NCI-H187 (cell line): Measurements from ENCODE around the gene CD14.
"Not testable (repeated sequence)": the region's sequence is repeated elsewhere in the genome, so short reads cannot be mapped to it uniquely, and the experiment has no call there.

Experiments
- DNase-seq, 2 experiments: peaks; one replicate each; lab custom pipeline; 2025; lab: John Stamatoyannopoulos, UW

Gene CD14

DNA sequence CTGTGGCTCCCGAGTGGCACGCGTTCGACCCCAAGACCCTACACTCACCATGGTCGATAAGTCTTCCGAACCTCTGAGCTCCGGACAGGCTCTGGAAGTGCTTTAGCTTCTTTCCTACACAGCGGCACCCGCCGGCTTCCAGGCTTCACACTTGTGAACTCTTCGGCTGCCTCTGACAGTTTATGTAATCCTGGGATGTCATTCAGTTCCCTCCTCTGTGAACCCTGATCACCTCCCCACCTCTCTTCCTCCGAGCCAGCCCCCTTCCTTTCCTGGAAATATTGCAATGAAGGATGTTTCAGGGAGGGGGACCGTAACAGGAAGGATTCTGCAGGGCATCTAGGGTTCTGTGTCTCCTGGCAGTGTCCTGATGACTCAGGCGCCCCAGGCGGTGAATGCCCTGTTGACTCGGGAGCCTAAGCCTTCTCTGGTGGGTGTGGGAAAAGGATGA, at the start of gene CD14:
Gene CD14, minus strand, starts transcription at position 155 of the 451 bp plus-strand sequence. Its CDS starts 104 bp downstream, at position 51.
- no peak for DNase-seq

DNA sequence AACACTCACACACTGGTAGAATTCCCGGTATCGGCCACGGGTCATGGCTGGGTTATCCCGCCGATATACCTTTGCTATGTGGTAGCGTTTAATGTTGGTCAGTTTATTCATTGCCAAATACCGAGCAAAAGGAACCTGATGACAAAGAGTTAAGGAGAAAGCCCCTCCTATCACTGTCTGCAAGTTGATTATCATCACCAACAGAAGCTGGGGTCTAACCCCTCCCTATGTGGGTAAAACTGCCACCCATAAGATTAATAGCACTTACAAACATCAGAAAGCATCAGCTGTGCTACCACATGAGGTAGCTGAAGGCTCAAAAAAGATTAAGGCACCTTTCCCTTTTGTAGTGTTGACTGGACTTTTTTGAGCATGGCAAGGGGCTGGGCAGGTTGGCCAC, 46.0 kb upstream of the CD14 start:
- no peak for DNase-seq

DNA sequence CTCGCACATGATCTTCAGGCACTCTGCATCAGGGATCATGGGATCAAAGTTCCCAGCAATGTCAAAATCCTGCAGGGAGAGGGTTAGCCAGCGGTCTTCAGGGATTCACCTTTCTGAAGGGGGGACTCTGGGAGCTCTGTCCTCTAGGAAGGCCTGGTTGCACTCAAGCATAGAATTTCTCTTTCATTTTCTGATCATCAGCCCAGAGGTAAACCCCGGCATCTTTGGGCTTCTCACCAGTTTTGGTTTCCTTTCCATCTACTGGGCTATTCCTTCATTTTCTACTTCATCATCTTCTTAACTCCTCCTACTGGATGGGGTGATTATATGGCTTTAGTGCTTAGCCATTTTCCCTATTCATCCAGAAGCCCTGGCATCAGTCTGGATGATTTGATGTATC, 45.0 kb upstream of the CD14 start:
- DNase-seq = no peak

DNA sequence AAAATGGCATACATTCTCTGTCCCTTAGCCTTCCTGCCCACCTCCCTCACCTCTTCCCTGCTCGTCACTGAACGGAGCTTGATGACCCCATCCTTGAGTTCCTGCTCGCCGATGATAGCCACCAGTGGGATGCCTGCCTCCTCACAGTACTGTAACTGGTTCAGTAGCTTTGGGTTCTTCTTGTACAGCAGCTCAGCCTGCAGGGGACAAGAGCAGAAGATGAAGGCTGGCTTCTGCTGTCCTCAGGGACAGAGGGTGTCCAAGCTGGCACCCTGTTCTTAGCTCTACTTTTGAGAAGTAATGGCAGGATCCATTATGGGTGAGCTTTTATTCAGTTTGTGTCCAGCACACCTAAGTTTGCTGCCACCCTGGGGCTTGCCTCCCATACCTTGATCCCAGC, 41.7 kb upstream of the CD14 start:
- DNase-seq = no peak

DNA sequence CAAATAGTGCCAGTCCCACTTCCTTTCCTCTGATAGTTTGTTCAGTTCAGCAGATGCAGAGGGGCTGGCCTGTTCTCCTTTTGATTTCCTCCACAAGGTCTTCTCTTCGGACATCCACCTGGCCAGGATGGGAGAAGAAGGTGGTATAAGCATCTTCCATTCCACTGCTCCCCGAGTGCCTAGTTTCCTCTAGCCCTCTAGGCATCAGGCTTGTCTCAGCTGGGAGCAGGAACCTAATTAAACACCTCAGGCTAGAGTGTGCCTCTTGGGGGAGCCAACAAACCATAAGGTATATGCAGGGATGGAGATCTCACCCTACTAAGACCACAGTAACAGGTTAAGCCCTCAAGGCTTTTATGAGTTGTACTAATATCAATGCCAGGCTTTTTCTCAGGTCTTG, 41.2 kb upstream of the CD14 start:
- no peak for DNase-seq

DNA sequence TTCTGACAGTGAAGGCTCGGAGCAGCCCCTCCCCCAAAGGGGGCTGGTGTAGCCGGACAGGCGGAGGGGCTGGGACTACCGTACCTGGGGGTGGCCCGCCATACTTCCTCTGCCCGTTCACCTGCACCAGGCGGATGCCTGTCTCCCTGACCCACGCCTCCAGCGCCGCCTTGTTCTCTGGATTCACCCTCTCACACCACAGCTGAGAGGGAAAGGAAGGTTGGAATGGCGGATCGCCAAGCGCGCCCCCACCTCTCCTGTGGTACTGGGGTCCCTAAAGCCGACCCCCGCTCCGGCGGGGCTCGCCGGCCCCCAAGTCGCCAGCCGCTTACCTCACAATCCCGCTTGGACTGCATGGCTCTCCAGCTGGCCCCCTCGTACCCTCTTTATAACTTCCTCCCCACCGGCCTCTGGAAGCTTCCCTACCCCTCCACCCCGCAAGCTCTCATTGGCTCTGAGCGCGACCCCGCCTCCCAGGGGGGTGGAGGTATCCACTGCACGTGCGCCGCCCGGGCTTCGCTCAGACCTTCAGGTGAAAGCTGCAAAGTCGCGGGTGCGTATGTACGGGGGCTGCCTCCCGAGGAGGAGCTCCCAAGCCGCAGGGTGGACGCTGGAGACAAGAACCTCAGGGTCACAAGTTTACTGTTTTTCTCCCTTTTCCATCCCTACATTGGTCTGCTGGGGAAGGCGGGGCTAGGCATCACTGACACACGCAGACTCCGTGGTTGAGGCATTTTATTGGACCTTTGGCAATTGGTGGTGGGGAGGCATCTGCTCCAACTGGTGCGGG, 40.4 kb upstream of the CD14 start, which contains the start of gene DND1:
Gene DND1, minus strand, starts transcription at position 390 of the 790 bp plus-strand sequence. Its CDS starts 34 bp downstream, at position 356.
- no peak for DNase-seq

DNA sequence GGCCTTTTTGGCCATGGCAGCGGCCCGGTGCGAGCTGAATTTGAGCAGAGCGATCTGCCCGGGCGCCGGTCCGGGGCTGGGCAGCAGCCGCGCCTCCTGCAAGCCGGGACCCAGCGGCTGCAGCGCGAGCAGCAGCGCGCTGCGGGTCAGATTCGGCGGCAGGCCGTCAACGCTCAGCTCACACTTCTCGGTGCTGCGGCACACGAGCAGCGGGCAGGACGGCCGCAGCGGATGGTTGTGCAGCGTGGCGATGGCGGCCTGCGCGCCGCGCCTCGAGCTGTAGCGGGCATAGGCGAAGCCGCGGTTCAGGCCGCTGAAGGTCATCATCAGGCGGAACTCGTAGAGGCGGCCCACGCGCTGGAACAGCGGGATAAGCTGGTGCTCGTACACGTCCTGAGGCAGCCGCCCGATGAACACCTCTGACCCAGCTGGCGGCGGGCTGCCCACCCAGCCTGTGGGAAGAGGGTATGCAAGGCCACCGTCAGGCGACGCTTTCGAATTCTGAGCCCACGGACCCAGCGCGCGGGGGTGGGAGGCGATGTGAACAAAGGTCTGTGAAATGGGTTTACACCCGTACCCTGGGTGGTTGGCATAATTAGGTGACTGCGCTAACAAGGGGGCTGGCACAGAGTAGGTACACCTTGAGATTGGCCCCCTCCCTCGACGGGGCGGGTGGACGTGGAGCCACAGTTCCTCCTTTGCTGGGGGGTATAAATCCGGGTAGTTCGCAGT, 39.6 kb upstream of the CD14 start:
- DNase-seq = no peak

DNA sequence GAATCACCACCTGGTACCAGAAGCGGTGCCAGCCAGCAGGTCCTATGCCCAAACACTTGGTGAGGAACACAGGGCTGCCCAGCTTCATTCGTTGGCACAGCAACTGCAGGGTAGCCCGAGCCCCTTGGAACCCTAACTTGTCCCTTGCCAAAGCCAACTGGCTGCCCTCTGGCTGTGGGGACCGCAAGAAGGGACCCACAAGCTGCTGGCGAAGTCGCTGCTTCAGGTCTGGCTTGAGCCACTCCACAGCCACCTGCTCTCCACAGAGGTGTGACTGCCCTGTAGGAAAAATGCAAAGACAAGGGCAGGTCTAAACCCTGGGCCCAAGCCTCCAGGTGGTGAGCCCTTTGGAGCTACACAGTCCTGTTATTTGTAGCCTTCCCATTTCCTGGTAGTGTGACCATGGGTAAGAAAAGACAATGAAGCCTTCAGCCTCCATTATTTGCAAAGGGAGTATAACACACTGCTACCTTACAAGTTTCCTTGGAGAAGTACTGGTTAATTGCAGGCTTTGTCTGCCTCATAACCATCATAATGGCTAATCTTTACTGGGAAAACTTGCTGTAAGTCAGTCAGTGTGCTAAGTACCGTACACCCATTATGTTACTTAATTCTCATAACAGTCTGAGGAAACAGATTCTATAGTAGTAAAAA, 38.6 kb upstream of the CD14 start:
- no peak for DNase-seq

DNA sequence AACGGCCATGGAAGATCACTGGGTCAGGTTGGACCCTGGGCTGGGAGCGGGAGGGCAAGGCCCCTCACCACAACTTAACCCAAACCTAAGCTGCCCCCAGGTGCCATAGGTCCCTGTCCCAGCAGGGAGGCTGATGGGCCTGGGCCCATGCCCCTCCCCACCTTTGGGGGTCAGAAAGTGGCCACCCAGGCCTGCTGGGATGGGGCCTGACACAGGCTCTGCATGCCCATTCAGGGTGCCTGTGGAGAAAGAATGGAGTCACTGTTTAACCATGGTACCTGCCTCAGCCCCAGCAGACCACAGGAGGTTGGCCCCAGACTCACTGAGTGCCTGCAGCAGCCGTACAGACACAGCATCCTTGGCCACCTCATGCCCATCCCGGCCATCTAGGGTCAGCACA, 38.1 kb upstream of the CD14 start:
- not testable (repeated sequence) for DNase-seq

DNA sequence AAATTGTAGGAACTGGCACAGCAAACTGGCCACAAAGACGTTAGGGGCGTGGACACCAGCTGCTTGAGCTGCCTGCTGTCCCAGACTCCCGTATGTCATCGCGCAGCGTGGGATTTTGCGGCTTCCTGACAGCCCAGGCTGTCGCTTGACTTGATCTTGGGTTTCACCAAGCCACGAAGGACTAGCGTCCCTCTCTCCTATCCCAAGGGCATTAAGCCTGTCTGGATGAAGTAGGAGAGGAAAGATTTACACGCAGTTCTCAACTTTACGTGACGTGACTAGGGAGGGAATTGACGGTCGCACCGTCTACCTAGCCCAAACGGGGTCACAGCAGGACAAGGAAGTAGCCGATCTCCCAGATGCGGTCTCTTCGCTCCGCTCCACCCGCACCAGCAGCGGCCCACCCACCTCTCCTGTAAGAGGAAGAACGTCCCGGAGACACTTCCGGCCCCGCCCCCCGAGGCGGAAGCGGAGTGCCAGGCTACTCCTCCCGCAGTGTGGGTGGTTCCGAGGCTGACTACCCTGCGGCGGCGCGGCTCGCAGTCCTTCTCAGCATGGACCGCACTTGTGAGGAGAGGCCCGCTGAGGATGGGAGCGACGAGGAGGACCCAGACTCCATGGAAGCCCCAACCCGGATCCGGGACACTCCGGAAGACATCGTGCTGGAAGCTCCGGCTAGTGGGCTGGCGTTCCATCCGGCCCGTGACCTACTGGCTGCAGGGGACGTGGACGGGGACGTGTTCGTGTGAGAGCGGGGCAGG, 31.6 kb upstream of the CD14 start, which contains the start of gene WDR55:
Gene WDR55, plus strand, starts transcription at position 546 of the 761 bp plus-strand sequence. Its CDS starts 9 bp downstream, at position 555.
- peak; percentile 83 to 86 for DNase-seq

DNA sequence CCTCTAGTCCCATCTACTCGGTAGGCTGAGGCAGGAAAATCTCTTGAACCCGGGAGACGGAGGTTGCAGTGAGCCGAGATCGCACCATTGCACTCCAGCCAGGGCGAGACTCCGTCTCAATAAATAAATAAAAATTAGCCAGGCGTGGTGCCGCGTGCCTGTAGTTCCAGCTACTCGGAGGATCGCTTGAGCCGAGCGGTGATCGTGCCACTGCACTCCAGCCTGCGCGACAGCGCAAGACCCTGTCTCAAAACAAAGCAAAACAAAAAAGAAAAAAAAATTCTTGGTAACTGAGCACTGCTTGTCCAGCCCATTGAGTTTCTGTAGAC, 31.0 kb upstream of the CD14 start:
- no peak for DNase-seq

DNA sequence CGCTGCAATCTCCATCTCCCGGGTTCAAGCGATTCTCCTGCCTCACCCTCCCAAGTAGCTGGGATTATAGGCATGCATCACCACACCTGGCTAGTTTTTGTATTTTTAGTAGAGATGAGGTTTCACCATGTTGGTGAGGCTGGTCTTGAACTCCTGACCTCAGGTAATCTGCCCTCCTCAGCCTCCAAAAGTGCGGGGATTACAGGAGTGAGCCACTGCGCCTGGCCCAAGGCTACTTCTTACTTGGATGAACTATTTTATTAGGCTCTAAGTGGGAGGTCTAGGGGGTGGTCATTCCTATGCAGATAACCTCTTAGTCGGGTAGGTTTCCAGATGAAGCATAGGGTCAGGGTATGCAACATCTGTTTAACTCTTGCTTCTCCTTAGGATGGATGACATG, 27.4 kb upstream of the CD14 start:
- DNase-seq = not testable (repeated sequence)

DNA sequence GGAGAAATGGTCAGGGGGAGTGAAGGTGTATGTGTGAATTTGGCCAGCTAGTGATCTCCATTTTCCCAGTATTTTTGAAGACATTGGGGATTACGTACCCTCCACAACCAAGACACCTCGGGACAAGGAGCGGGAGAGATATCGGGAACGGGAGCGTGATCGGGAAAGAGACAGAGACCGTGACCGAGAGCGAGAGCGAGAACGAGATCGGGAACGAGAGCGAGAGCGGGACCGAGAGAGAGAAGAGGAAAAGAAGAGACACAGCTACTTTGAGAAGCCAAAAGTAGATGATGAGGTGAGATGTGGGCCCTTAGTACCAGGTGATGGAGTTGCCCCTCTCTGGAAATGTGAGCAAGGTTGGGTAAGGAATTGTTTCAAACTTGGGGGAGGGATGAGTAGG, 25.9 kb upstream of the CD14 start:
- no peak for DNase-seq

DNA sequence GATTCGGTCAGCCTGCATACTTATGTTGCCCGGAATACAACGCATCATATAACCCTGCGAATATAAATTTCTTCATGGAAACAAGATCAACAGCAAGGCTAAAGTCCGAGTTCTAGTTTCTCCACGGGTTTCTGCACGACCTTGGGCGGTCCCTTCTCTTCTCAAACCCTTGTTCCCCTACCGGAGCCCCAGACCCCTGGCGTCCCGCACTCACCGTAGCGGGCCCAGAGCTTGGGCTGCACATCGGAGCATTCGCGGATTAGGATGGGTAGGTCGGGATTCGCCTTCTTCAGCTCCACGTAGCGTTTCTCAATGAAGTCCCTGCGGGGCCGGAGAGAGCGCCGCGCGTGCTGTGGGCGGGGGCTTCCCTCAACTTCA, 14.1 kb upstream of the CD14 start:
- DNase-seq = no peak

DNA sequence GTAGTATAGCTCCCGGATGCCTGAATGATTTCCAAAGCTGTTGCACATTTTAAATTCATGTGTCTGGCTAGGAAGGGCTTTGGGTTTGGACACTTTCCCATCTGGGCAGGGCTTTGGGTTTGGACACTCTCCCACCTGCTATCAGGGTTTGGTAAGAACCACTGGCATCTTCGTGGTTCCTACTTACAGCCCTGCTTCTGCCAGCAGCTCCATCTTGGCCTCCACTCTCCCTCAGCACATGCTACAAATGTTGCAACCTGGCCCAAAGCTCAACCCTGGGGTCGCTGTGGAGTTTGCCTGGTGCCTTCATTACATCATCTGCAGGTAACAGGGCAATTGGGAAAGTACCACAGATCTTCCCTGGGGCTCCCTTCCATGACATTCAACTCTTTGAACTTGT, 9.7 kb upstream of the CD14 start:
- DNase-seq = no peak

DNA sequence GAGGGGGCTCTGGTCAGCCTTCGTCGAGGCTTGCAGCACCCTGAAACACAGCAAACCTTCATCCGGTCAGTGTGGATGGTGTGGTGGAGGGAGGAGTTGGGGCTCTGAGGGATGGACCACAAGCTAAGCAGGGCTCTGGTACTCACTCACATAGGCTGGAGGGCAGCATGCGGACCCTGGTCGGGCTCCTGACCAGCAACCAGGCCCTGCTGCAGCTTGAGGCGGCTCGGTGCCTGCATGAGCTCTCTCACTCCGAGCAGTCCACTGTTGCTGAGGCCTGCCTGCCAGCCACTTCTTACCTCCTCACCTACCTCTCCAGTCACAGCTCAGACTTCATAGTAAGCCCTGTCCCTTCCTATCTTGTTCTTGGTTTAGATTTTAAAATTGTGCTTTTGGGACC, 8.7 kb upstream of the CD14 start:
- DNase-seq = no peak

DNA sequence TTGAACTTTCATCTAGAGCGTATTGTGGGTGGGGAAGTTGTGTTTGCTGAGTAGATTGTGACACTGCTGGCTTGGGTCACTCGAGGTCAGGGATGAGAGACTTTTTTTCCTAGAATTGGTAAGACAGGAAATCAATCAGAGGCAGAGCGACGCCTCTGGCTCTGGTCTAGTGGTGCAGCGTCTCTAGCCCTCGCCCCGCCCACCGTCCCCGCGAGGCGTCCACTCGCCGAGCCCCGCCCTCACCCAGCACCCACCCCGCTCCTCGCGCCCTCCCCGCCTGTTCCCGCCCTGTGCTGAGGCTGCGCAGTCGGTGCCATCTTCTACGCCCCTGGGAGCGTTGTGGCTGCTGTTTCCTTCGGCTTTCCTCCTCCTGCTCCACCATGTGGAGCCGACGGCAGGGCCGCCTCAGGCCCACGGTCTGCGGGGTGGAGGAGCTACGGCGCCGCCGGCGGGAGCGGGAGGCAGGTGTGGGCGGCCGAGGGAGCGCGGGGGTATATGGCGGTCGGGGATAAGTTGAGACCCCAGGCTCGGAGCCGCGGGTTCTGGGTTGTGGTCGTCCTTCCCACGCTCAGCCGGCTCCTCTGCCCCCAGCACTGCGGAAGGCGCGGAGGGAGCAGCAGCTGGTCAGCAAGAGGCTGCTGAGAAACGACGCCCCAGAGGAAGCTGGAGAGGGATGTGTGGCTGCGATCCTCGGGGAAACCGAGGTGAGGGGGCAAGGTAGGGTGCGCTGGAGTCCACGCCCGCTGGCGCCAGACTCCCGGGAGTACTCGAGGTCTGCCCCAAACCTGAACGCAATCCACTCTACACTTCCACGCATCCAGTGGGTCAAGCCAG, 6.4 kb upstream of the CD14 start, which contains the start of gene TMCO6:
Gene TMCO6, plus strand, starts transcription at position 304 of the 834 bp plus-strand sequence. Its CDS starts 77 bp downstream, at position 381.
- DNase-seq = peak; percentile 82 to 92

DNA sequence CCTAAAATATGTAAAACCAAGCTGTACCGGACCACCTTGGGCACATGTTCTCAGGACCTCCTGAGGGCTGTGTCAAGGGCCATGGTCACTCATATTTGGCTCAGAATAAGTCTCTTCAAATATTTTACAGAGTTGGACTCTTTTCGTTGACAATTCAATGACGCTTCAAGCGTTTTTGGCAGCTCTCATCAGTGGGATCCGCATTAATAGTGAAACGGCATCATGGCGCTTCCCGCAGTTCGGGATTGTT, 5.8 kb upstream of the CD14 start:
- not testable (repeated sequence) for DNase-seq

DNA sequence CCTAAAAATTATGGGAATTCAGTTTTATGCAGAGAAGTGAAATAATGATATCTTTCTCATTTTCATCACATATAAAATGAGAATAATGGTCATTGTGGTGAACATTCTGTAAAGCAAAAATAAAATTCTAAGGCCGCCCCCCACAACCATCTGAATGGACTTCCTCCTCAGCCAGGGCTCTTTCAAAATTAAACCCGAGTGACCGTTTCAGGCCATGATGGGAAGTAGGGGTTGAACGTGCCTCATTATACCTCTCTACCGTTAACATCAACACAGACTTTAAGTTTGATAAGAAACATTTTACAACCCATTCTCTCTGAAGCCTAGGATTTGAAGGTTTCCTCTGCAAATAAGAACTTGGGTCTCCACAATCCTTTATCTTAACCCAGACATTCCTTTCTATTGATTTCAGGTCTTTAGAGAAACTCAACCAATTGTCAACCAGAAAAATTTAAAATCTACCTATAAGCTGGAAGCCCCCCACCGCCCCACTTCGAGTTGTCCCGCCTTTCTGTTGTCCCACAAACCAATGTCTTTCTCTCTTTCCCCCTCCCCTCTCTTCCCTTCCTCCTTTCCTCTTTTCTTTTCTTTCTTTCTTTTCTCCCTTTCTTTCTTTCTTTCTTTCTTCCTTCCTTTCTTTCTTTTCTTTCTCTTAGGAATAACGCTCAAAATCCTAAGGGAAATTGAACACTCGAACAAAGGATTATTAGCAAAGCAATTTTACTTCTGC, 4.6 kb upstream of the CD14 start:
- DNase-seq = no peak
